Measurements from ENCODE around the gene POU3F3. TPM values are rescaled to one million over a fixed set of nuclear protein-coding genes. Genes with fewer than 3 reads are reported as not detected.

The POU3F3 gene
- total RNA-seq, 1 donor from 2014 or later, result not detected

DNA sequence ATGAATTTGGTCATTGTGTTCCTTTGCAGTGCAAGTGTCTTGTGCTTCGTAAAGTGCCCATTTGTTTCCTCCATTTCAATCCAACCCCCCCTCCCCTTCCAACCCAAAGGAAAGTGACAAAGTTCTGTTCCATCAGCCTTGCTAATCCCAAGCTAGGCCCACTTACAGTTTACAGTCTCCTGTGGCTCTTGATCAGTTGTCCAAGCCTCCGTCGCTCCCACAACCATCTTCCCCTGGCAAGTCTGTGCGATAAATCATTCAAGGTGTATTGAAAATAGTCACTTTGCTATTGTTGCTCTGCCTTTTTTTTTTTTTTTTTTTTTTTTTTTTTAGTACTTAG lies 6.5 kb downstream of the POU3F3 start:
- DNase-seq (ENCODE audit: low spot score), result no peak

DNA sequence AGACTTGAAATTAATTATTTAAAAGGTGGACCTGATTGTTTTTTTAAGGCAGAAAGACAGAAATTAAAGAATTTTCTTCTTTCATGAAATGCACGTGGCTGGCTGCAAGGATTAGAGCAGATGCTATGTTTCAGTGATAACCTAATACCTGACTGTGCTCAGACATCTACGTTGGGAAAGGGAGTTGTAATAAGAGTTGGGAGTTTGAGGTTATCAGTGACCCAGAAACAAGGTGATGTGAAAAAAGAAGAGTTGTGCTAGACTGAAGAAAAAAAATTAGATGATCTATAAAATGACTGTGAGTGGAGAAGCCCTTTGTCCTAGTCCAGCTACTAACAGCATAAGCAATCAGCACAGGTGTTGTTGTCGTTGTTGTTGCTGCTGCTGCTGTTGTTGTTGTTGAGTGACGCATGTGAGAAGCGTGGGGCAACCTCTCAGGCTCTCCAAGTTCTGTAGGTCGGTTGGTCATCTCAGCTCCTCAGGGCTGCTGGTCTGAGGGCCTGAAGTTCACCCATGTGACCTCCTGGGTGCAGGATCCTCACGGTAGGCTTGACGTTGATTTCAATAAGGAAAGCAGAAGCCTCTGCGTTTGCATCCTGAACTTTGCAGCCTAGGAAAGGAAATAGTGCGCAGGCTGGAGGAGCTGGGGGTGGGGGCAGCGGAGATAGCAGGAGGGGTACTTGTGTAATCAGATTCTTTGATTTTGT lies 7.6 kb downstream of the POU3F3 start:
- no peak for DNase-seq (ENCODE audit: low spot score)

DNA sequence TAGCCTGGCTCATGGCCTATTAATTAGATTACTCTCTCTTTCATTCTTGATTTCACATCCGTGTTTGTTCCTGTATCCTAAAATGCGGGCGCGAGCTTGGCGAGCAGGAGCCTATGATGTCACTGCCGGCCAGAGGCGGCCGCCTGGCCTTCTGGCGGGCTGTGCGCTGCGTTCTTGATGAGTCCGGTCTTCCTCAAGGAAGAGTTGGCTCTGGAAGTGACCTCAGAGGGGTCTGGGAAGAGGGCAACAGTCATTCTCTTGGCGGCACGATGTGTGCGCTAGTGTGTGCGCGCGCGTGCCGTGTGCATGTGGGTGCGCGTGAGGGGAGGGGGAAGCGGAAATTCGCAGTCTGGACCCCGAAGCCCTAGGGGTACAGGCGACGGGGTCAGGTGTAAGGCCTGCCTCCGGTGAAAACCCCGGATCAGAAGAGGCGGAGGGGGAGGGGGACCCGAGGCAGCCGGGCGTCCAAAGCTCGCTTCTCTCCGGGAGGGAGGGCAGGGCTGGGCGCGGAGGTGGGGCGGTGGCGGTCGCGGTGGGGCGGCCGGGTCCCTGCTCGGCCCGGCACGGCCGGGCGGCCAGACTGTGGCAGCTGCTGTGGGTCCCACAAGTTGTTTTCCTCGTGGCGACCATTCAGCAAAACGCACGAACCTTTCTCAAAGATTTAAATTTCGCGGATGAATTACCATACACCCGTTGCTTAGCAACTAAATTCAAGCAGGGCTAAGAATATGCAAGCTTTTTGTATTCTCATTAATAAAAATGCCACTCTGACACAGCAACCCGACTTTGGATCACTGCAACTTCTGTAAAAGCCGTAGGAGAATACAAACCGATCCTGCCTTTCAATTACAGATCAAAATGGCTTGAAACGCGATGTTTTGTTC lies 8.4 kb downstream of the POU3F3 start:
- DNase-seq (ENCODE audit: low spot score), result no peak

DNA sequence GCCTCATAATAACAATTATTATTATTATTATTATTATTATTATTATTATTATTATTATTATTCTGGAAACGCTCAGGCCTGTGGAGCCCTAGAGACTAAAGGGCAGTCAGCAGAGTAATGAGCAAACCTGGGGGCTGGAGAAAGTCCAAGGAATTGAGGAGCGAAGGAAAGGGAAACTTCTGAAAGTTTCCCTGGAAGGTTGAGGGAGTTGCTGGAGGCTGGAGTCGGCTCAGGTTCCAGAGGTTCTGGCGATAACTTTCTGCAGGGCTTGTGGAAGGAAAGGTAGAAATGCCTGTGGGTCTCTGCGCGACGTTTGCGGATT lies 9.2 kb downstream of the POU3F3 start:
- DNase-seq (ENCODE audit: low spot score), result no peak

DNA sequence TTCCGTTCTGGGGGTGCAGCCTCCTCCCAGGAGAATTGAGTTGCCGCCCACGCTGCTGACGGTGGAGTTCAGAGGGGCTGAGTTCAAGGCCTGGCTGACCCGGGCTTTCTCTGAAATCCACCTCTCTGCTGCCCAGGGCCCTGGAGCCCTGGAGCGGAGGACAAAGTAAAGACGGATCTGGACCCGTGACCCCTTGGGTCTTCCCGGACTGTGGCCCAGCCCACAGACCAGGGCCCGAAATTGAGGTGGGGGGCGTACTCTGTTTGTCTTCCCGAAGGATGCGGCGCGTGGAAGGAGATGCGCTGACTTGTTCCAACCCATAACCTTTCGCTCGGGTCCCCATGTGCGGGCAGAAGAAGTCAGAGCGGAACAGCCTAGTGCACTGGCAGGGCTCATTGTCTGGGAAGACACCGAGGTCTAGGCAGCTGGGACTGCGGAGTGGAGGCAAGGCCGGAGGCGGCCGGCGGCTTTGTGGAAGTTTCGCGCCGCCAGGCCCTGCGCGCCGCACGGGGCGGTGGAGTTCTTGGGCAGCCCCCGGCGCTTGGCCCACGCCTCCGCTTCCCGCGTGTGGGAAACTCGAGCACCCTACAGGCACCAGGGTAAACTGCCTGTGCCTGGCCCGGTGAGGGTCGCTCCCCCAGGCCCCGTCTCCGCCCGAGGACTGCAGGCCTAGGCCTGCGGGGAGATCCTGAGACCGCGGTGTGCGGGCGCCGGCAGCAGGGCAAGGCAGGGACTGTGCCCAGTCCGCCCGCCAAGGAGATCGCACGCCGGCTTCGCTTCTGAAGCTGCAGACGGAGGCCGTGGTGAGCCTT lies 9.8 kb downstream of the POU3F3 start:
- no peak for DNase-seq (ENCODE audit: low spot score)

DNA sequence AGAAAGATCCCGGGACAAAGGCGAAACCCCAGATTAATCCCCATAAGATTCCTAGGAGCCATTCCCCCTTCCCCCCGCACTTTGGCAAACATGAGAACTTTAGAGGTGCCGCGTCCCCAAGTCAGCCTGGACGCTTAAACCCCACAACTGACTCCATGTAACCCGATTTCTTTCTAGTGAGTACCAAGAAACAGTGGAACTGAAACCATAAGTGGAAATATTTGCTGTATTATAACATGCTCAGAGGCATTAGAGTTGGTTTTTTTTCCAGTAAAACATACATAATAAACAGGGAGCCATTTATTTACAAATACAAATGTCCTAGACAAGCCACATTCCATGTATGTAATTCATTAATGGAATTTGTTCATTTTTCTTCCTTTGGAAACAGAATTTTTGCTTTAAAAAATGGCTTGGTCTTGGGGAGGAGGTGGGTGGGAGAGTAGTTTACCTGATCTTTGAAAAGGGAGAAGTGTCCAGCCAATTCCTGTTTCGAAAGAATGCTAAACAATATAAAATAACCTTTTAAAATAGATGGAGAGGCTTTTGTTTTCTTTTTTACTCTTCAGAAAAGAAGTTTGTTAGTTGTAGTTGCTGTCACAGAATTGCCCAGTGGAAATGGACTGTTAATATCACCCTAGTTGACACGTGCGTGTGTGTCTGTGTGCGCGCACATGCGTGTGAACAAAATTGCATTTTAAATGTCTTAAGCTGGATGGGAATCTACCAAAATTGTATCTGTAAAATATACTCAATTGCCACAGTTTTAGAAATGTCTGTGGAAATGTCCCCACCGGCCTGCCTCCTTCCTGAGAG lies 10.6 kb downstream of the POU3F3 start:
- DNase-seq (ENCODE audit: low spot score), result no peak

DNA sequence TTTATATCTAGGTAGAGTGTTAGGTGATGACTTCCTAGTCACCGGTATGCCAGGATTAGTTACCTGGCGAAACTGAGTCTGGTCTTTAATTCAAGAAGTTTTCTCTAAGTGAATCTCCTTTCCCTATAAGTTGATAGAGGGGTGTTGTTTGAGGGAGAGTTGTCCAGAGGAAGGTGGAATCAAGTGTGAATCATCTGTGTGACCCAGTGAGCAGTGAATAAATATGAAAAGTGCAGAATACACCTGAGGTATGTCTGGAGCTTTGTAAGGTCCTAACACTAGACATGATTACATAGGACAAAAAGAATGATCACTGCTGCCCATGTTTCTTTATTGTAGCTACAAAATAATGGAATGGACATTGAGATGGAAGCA lies 11.2 kb downstream of the POU3F3 start:
- no peak for DNase-seq (ENCODE audit: low spot score)

DNA sequence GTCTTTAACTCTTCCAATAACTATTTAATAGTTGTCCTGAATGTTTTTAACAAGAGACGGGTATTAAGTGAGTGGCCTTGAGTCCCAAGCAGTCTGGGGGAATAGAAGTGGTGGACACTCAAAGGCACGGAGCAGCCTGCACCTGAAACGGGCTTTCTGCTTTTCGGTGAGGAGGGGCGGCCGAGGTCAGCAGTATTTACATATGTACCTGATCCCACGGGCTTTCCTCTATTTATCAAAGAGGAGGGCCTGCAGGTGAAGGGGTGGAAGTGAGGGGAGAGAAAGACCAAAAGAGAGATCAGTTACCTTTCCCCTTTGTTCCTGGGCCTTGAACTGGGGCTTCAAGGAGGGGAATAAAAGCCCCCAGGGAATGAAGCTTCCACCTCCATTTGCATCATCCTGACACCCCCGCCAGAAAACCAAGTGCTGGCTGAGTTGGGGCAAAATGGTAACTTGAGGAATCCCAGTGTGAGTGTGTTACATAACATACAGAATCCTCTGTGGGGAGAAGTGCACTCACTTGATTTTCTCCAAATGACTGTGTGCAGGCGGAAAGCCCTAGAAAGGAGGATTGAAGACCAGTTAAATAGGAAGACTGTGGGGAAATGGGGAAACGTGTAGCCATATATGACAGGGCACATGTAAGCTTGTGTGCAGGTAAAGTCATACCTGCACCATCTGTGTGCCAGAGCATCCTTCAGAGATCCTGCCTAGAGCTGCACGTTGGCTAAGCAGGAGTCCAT lies 12.4 kb downstream of the POU3F3 start:
- no peak for DNase-seq (ENCODE audit: low spot score)

DNA sequence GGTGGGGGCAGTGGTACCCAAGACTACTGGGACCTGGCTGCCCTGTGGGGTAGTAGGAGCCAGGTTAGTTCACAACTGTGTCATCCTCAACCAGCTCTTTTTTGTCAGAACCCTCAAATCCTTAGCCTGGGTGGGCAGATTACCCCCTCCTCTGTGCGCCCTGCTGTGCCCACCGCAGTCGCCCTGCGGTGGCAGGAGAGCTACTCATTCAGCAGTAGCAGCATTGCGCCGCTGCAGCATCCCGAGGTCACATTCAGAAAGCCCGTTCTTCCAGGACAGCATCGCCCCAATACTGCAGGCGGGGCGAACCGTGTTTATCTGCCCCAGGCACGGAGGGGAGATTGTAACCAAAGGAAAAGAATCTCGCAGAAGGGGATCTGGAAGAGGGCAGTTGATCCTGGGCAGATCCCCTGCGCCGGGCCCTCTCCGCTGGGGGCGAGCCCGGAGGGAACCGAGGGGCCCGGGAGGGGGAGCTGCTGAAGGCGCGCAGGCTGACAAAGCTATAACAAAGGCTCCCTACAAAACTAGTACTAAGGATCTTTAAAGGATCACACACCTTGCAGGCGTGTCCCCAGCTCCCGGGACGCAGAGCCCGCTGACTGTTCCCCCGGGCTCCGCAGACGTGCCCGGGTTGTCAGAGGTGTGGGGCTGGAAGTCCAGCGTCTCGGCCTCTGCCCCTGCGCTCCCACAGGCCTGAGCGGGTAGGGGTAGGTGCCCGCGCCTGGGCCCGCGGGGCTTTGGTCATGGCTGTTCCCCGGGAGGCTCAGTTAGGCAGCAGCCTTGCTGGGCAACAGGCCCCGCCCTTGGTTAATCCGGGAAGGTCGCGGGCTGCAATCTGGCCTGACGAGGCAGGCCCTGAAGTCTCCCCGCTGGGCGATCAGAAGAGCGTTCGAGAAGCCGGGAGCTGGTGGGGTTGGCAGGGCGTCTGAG lies 13.2 kb downstream of the POU3F3 start:
- no peak for DNase-seq (ENCODE audit: low spot score)

DNA sequence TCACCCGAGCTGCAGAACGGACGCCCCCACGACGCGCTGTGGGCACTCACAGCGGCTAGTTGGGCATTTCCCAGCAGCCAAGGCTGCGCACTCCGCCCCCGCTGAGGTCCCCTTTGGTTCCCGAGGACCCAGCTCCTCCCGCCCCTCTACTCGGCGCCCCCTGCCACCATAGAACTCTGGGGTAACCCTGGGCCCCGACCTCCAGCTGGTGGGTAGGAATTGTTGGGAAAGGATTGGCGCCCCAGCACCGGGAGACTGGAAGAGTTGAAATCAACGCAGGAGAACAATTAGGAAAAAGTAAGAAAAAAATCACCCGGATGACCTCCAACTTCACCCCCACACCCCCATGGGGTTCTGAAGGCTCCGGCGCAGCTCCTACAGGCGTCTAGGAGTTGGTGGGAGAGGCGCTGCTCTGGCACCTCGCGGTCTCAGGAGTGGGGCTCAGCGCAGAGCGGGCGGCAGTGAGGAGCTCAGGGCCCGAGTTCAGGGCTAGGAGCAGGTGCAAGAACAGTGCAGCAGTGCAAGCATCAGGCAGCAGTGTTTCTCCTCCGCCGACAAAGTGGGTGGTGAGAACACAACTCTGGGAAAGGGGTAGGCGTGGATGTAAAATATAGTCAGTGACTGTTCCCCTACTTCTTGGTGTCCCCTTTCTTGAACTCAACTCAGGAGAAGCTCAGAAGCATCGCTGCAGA lies 14.0 kb downstream of the POU3F3 start:
- no peak for DNase-seq (ENCODE audit: low spot score)

DNA sequence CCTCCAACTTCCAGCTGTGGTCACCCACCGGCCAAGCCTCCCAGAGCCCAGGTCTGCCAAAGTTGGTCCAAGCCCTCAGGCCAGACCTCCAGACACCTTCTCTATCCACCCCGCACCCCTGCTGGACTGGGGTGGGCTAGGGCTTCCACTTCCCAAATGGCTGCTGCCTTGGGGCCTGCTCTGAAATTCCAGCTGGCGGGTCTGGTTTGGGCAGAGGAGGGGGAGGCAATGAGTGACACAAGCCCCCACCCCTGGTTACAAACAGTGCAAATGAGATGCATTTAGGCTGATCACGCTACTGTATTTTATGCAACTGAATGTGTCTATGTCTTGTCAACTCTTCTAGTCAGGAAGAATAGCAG lies 14.6 kb downstream of the POU3F3 start:
- no peak for DNase-seq (ENCODE audit: low spot score)

DNA sequence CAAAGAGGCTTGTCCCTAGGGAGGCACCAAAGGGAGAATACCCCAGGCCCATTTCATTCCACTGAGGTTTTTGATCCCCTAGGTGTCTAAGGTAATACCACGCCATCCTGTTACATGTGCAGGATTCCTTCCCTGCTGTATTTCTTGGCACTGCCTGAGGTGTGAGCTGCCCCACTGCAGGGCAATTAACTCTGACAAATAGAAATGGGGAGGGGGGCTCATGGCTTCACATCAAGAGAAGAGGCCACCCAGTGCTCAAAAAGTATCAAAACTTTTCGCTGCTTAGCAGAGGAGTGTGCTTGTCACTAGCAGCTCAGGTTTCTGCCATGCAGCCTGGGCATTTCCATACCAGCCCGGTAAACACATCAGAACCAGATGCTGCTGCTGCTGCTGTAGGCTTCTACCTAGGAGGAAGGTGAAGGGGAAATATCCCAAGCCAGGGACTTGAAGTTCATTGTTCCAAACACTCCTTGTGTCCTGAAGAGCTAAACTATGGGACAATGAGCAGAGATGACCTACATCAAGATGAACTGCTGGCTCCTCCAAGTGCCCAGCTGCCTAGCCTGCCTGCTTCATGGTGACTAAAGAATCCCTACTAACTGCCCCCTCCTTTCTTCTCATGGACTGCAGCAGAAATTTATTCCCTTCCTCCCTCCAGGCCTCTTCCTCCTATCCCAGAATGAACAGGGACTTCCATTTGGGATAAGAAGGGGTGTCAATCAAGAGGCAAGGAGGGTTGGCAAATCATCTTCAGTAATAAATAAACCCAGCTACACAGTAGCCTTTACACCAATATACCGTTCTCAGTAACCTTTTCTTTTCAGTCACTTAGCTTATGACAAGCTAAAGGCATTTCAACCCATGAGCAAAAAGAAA lies 16.4 kb downstream of the POU3F3 start:
- DNase-seq (ENCODE audit: low spot score), result no peak

DNA sequence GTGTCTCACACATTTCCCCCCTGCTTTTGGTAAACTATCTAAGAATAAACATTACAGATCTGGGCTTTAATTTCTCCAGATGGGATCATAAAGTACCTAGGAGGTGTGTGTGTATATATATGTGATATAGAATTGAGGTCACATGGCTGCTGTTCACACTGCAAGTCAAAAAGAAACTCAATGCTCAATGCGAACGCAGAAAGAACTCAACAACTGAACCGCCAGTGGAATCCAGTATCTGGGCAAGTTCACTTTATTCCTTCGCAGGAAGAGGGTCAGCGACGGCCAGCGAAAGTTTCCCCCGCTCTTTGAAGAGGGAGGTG lies 17.7 kb downstream of the POU3F3 start:
- no peak for DNase-seq (ENCODE audit: low spot score)

DNA sequence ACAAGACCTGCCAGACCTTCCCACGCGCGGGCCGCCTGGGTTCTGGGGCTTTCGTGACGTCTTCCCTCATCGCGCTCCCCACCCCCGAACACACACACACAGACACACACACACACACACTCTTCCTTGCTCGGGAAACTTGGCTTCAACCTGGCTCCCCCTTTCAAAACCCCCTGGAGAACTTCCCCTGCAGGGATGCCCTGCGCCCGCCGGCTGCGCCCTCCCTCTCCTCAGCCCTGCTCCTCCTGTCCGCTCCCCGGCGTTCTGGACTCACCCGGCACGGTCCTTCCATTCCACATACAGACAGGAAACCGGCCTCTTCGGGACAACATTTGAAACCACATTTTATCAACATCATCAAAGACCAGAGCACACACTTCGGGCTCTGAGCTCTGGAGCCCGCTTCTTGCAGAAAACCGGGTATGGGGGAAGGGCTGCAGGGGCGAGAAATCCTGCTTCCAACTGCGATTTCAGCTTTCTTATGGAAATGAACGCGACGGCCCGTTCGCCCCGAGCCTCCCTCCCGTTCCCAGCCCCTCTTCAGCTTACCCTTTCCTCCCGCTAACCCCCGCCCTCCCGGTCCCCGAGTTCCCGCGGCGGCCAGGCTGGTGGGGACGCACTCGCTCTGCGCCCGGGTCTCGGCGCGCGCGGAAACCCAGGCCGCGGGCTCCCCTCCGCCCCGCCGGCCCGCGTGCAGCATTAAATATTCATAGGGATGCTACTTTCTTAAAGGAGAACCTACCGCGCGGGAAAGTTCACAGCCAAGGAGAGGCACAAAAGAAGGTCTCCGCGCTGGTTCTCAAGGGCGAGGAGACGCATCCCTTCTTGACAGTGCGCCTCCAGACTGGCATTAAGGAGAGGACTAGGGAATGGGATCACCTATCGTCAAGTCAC lies 18.3 kb downstream of the POU3F3 start:
- no peak for DNase-seq (ENCODE audit: low spot score)

DNA sequence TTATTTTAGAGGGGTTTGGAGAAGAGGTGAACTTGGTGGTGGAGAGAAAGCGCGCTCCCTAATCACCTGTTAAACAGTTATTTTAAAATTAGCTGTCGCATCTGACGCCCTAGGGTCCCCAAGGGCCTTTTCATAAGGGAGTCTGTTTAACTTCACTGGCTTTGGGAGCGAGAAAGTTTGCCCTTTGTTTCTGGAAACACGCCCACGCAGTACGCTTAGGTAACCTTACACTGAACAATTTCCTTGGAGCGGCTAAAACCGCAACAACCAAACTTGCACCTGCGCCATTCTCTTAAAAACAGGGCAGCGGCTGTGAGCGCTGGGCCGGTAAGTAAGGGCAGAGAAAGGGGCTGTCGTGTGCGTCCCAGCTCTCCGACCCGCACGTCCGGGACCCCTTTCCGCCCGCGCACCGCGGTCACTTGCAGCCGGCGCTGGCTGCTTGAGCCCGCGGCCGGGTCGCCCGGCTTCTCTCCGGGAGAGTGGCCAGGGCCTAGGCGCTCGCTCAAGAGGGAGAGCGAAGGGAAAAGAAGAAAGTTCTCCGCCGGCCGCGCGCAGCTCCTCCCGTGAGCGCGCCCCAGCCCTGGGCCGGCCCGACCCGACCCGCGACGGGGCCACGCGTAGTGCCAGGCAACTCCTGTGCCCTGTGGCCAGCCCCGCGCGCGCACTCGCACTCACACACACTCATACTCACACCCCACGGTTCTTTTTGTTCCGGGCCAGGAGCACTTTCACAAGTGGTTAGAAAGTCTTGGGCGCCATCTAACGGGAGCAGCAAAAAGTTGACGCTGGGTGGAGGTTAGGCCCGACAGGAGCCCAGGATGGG lies 19.2 kb downstream of the POU3F3 start:
- peak; percentile 60 for DNase-seq (ENCODE audit: low spot score)

DNA sequence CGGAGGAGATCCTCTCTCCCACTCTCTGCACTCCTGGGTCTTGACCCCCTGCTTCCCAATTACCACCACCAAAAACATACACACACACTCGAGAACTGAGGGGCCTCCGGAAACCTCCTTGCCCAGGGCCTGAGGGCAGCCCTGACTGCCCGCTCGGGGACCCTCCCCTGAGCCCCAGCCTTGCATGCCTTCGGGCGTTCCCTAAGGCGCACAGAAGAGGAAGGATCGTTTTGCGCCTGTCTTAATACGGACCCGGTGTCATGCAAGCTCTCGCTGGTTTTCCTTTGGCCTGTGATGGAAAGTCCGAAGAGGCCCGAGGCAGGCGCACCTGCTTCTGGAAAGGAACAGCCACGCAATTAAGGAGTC lies 19.8 kb downstream of the POU3F3 start:
- DNase-seq (ENCODE audit: low spot score), result no peak

DNA sequence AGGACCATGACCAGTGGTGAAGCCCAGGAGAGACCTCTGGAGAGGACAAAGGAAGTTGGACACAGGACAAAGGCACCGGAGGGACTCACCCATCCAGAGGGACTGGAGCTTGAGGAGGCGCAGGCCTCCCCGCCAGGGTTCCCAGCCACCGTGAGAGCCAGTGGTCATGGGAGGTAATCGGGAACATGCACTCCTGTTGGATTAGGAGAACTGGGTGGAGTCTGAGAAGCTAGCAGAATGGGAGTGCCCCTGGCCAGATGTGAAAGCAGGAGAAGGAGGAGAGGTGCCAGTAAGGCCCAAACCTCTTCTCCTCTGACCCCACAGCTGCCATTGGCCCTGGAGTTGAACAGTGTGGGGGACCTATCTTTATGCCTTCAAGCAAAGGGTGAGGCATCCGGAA lies 20.3 kb downstream of the POU3F3 start:
- no peak for DNase-seq (ENCODE audit: low spot score)
